Fibroblast of mammary gland (primary cell): ENCODE data around the gene XPR1.

Experiments
- DNase-seq: peaks from one replicate; pipeline ENCODE4 v3.0.0-alpha.2; 2010; ENCODE audit warnings: low read depth
- H3K4me3 ChIP-seq: 2 replicates; pipeline ENCODE4 v1.5.1; 2011; ENCODE audit warnings: low read depth, mild to moderate bottlenecking, low read length, moderate library complexity; ENCODE audit not compliant: control insufficient read depth
- CTCF ChIP-seq: conservative IDR thresholded peaks from 2 replicates; pipeline ENCODE4 v1.5.1; 2011; ENCODE audit warnings: low read depth, low read length, inconsistent platforms; ENCODE audit not compliant: control insufficient read depth, insufficient read depth

Gene XPR1

DNA sequence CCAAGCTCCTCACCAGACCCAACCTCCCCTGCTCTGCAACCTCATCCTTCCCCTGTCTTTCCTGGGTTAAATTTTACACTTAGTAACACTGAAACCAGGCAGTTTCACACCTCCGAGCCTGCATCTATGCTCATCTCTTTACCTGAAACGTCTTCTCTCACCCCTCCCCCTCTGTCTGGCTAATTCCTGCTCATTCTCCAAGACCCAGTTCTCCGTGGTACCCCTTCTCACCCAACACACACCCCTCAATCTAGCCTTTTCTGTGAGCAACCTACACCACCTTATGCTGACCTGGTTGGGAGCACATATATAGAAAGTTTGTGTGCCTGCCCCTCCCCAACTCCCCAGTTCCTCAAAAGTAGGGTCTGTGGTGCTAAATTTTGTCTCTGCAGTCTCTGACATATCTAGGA, 277.2 kb downstream of the XPR1 start:
- no peak for TF ChIP-seq CTCF
- no peak for DNase-seq
- H3K4me3 ChIP-seq = no peak overlapping the region

- H3K4me3 ChIP-seq = no peak overlapping the region
- TF ChIP-seq CTCF = no peak
- no peak for DNase-seq
Observed at GRCh38 chr1:180909462-180909976, 277.7 kb downstream of the XPR1 start.

GRCh38 chr1:180911640-180912191, 279.9 kb downstream of the XPR1 start:
- H3K4me3 ChIP-seq = peak overlapping the region; percentile 47
- peak; percentile 55 for DNase-seq
- no peak for TF ChIP-seq CTCF

GRCh38 chr1:180912211-180912800, 280.5 kb downstream of the XPR1 start:
- peak overlapping the region; percentile 47 for H3K4me3 ChIP-seq
- peak; percentile 39 for DNase-seq
- TF ChIP-seq CTCF = no peak

DNA sequence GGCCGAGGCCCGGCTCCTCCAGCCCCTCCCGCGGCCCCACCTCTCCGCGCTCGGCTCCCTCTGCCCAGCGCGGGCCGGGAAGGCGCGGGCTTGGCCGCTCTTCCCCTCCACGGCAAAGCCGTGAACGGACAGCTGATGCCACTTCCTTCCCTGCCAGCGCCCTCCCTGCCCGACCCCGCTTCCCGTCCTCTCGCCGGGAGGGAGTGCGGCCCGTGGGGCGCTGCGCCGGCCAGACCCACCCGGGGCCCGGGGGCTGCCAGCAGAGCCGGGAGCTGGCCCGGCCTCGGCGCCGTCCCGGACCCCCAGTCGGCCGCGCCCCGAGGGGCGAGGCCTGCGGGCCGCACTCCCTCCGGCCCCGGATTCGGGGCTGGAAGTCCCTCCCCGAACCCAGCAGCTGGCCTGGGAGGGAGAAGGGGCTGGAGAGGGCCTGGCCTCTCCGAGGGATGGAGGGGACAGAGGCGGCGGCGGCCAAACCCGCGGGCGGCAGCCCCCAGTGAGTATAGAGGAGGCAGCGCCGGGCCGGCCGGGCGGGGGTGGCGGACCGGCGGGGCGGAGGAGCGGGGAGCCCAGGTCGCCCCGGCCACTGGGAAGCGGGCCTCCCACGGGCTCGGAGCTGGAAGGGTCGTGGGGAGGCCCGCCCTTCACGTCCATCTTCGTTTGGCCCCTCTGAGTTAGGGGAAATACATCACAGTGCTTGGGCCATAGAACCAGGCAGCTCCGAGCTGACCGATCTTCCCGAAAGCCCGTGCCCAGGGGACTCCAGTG, 281.2 kb downstream of the XPR1 start, which contains the start of gene KIAA1614:
Gene KIAA1614, plus strand, starts transcription at position 97 of the 765 bp plus-strand sequence. Its CDS starts 347 bp downstream, at position 444.
- DNase-seq = peak; percentile 44
- peak within 1 kb of the TSS; percentile 47 for H3K4me3 ChIP-seq
- no peak for TF ChIP-seq CTCF

GRCh38 chr1:180915426-180915965, 283.7 kb downstream of the XPR1 start:
- no peak overlapping the region for H3K4me3 ChIP-seq
- TF ChIP-seq CTCF = no peak
- DNase-seq = no peak
